ENCODE data around the gene ZNF521.

GRCh38 chr18:25345081-25345866 lies 6.7 kb downstream of the ZNF521 start:
- TF ChIP-seq, protein P1, sequence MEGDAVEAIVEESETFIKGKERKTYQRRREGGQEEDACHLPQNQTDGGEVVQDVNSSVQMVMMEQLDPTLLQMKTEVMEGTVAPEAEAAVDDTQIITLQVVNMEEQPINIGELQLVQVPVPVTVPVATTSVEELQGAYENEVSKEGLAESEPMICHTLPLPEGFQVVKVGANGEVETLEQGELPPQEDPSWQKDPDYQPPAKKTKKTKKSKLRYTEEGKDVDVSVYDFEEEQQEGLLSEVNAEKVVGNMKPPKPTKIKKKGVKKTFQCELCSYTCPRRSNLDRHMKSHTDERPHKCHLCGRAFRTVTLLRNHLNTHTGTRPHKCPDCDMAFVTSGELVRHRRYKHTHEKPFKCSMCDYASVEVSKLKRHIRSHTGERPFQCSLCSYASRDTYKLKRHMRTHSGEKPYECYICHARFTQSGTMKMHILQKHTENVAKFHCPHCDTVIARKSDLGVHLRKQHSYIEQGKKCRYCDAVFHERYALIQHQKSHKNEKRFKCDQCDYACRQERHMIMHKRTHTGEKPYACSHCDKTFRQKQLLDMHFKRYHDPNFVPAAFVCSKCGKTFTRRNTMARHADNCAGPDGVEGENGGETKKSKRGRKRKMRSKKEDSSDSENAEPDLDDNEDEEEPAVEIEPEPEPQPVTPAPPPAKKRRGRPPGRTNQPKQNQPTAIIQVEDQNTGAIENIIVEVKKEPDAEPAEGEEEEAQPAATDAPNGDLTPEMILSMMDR (conservative IDR thresholded peaks at IDR 0.05; ENCODE audit: low read depth, low read length): no peak
- no peak for TF ChIP-seq EZH2 (IDR thresholded peaks at IDR 0.05; ENCODE audit: borderline replicate concordance, low read depth, low read length, poor library complexity, severe bottlenecking)
